BLaER1 treated with 17β-estradiol and CSF1 and Interleukin-3, amounts not matched to agents 10 nM and 100 nM (cell line): ENCODE results near the gene RBM23.
A peak's percentile ranks its signal among the peaks of the same experiment; 100 is the strongest.

Experiments used
- H3K27ac ChIP-seq, 11 experiments: shearing (Covaris generic); formaldehyde crosslinking; 2 replicates each; pipeline ENCODE4 v1.8.1; 2022
- H3K27me3 ChIP-seq, 11 experiments: shearing (Covaris generic); formaldehyde crosslinking; 2 replicates each; pipeline ENCODE4 v1.8.1; 2022
- H3K36me3 ChIP-seq, 11 experiments: shearing (Covaris generic); formaldehyde crosslinking; 2 replicates each; pipeline ENCODE4 v1.8.1; 2022
- H3K4me1 ChIP-seq, 10 experiments: shearing (Covaris generic); formaldehyde crosslinking; 2 replicates each; pipeline ENCODE4 v1.8.1; 2022
- H3K4me2 ChIP-seq, 11 experiments: shearing (Covaris generic); formaldehyde crosslinking; 2 replicates each; pipeline ENCODE4 v1.8.1; 2022
- H3K4me3 ChIP-seq, 10 experiments: shearing (Covaris generic); formaldehyde crosslinking; 2 replicates each; pipeline ENCODE4 v1.8.1; 2022
- H3K9ac ChIP-seq, 11 experiments: shearing (Covaris generic); formaldehyde crosslinking; 2 replicates each; pipeline ENCODE4 v1.8.1; 2022
- H3K9me3 ChIP-seq, 11 experiments: shearing (Covaris generic); formaldehyde crosslinking; replicated peaks in 1 of 11; 2 replicates each; pipeline ENCODE4 v1.8.1; 2022
- H4K20me1 ChIP-seq, 11 experiments: shearing (Covaris generic); formaldehyde crosslinking; 2 replicates each; pipeline ENCODE4 v1.8.1; 2022
- Cebpa-rat ChIP-seq, 11 experiments: shearing (Covaris generic); IDR thresholded peaks; 2 replicates each; pipeline ENCODE4 v1.8.1; 2022

RBM23 gene

GRCh38 chr14:22906073-22906472 lies 12.9 kb downstream of the RBM23 start:
- H3K9ac ChIP-seq: no peak overlapping the region
- no peaks in the 10 kb centered on the region for H3K9me3 ChIP-seq
- H3K4me3 ChIP-seq: no peak overlapping the region
- H4K20me1 ChIP-seq: peaks cover 0 to 17% (median 1%) of the 10 kb centered on the region in 11 experiments; a peak in 9 of 22 replicates
- no peak overlapping the region for H3K27ac ChIP-seq
- TF ChIP-seq Cebpa-rat (IDR thresholded peaks at IDR 0.05): no peak
- H3K36me3 ChIP-seq: peaks cover 97 to 100% (median 99%) of the 10 kb centered on the region in 11 experiments
- peaks cover 0 to 36% (median 26%) of the 10 kb centered on the region in 10 experiments; a peak in 17 of 20 replicates for H3K4me1 ChIP-seq
- H3K4me2 ChIP-seq: no peak overlapping the region
- no peaks in the 10 kb centered on the region for H3K27me3 ChIP-seq

- Histone ChIP-seq H3K4me1 (peaks cover 0 to 35% (median 22%) of the 10 kb centered on the region in 10 experiments; a peak in 17 of 20 replicates), H3K4me3 (no peak overlapping the region), H3K36me3 (peaks cover 97 to 100% (median 99%) of the 10 kb centered on the region in 11 experiments), H3K4me2 (no peak overlapping the region), H3K9me3 (no peaks in the 10 kb centered on the region), H4K20me1 (peaks cover 0 to 21% (median 6%) of the 10 kb centered on the region in 11 experiments; a peak in 10 of 22 replicates), H3K27ac (no peak overlapping the region), H3K9ac (no peak overlapping the region), H3K27me3 (no peaks in the 10 kb centered on the region)
- no peak for TF ChIP-seq Cebpa-rat (IDR thresholded peaks at IDR 0.05)
These were observed 13.3 kb downstream of the RBM23 start for GRCh38 chr14:22905627-22906026.

GRCh38 chr14:22903742-22904087 lies 15.2 kb downstream of the RBM23 start:
- no peak overlapping the region for H3K9ac ChIP-seq
- no peak overlapping the region for H3K4me3 ChIP-seq
- no peak for TF ChIP-seq Cebpa-rat (IDR thresholded peaks at IDR 0.05)
- H3K4me1 ChIP-seq: peaks cover 0 to 16% (median 4%) of the 10 kb centered on the region in 10 experiments; a peak in 15 of 20 replicates
- H3K9me3 ChIP-seq: no peaks in the 10 kb centered on the region
- H3K27me3 ChIP-seq: no peaks in the 10 kb centered on the region
- H3K36me3 ChIP-seq: peaks cover 88 to 100% (median 97%) of the 10 kb centered on the region in 11 experiments
- peaks cover 0 to 24% (median 4%) of the 10 kb centered on the region in 11 experiments; a peak in 6 of 22 replicates for H4K20me1 ChIP-seq
- no peak overlapping the region; a peak in 1 of 22 replicates for H3K27ac ChIP-seq
- H3K4me2 ChIP-seq: no peak overlapping the region

GRCh38 chr14:22901799-22902198 lies 17.1 kb downstream of the RBM23 start:
- TF ChIP-seq Cebpa-rat (IDR thresholded peaks at IDR 0.05): no peak
- no peak overlapping the region for H3K9ac ChIP-seq
- no peaks in the 10 kb centered on the region for H3K9me3 ChIP-seq
- peaks cover 85 to 100% (median 97%) of the 10 kb centered on the region in 11 experiments for H3K36me3 ChIP-seq
- H3K27me3 ChIP-seq: no peaks in the 10 kb centered on the region
- H3K4me2 ChIP-seq: no peak overlapping the region
- peaks cover 0 to 12% (median 0%) of the 10 kb centered on the region in 10 experiments; a peak in 7 of 20 replicates for H3K4me1 ChIP-seq
- H3K4me3 ChIP-seq: no peak overlapping the region
- H4K20me1 ChIP-seq: peaks cover 0 to 24% (median 4%) of the 10 kb centered on the region in 11 experiments; a peak in 6 of 22 replicates
- H3K27ac ChIP-seq: no peak overlapping the region

GRCh38 chr14:22900081-22900799 lies 18.7 kb downstream of the RBM23 start:
- peaks cover 72 to 100% (median 89%) of the 10 kb centered on the region in 11 experiments for H3K36me3 ChIP-seq
- H4K20me1 ChIP-seq: peaks cover 0 to 24% (median 4%) of the 10 kb centered on the region in 11 experiments; a peak in 6 of 22 replicates
- H3K9ac ChIP-seq: 0 out of 22 replicates have a peak overlapping the region, but pooled peaks of 2 of the 11 experiments have one; percentile 9 to 45
- no peak overlapping the region for H3K4me3 ChIP-seq
- no peak for TF ChIP-seq Cebpa-rat (IDR thresholded peaks at IDR 0.05)
- H3K4me2 ChIP-seq: no peak overlapping the region
- H3K27me3 ChIP-seq: no peaks in the 10 kb centered on the region
- peaks cover 0 to 12% (median 0%) of the 10 kb centered on the region in 10 experiments; a peak in 7 of 20 replicates for H3K4me1 ChIP-seq
- H3K27ac ChIP-seq: no peak overlapping the region
- no peaks in the 10 kb centered on the region for H3K9me3 ChIP-seq

GRCh38 chr14:22898302-22899090 lies 20.5 kb downstream of the RBM23 start:
- Histone ChIP-seq H3K4me3 (no peak overlapping the region), H4K20me1 (peaks cover 0 to 24% (median 4%) of the 10 kb centered on the region in 11 experiments; a peak in 6 of 22 replicates), H3K4me2 (peak overlapping the region in 2 of 11 experiments; percentile 3 to 36; a peak in 1 of 22 replicates), H3K9ac (peak overlapping the region in 1 of 11 experiments; percentile 17; a peak in 2 of 22 replicates), H3K36me3 (peaks cover 59 to 96% (median 76%) of the 10 kb centered on the region in 11 experiments), H3K27ac (no peak overlapping the region; a peak in 1 of 22 replicates), H3K27me3 (no peaks in the 10 kb centered on the region), H3K4me1 (peaks cover 0 to 12% (median 0%) of the 10 kb centered on the region in 10 experiments; a peak in 7 of 20 replicates), H3K9me3 (no peaks in the 10 kb centered on the region)
- TF ChIP-seq Cebpa-rat (IDR thresholded peaks at IDR 0.05): no peak

GRCh38 chr14:22897357-22897756 lies 21.6 kb downstream of the RBM23 start:
- no peaks in the 10 kb centered on the region for H3K27me3 ChIP-seq
- no peaks in the 10 kb centered on the region for H3K9me3 ChIP-seq
- no peak for TF ChIP-seq Cebpa-rat (IDR thresholded peaks at IDR 0.05)
- peaks cover 0 to 12% (median 6%) of the 10 kb centered on the region in 10 experiments; a peak in 9 of 20 replicates for H3K4me1 ChIP-seq
- H4K20me1 ChIP-seq: peaks cover 0 to 19% (median 4%) of the 10 kb centered on the region in 11 experiments; a peak in 6 of 22 replicates
- H3K4me2 ChIP-seq: no peak overlapping the region
- peaks cover 48 to 90% (median 66%) of the 10 kb centered on the region in 11 experiments for H3K36me3 ChIP-seq
- no peak overlapping the region for H3K4me3 ChIP-seq
- 0 out of 22 replicates have a peak overlapping the region, but pooled peaks of 2 of the 11 experiments have one; percentile 5 for H3K9ac ChIP-seq
- H3K27ac ChIP-seq: no peak overlapping the region

GRCh38 chr14:22896760-22897159 lies 22.2 kb downstream of the RBM23 start:
- H3K4me2 ChIP-seq: no peak overlapping the region
- peaks cover 42 to 85% (median 62%) of the 10 kb centered on the region in 11 experiments for H3K36me3 ChIP-seq
- TF ChIP-seq Cebpa-rat (IDR thresholded peaks at IDR 0.05): no peak
- no peak overlapping the region for H3K4me3 ChIP-seq
- no peak overlapping the region for H3K9ac ChIP-seq
- peaks cover 0 to 12% (median 6%) of the 10 kb centered on the region in 10 experiments; a peak in 9 of 20 replicates for H3K4me1 ChIP-seq
- no peaks in the 10 kb centered on the region for H3K27me3 ChIP-seq
- H3K9me3 ChIP-seq: no peaks in the 10 kb centered on the region
- no peak overlapping the region for H3K27ac ChIP-seq
- H4K20me1 ChIP-seq: peaks cover 0 to 17% (median 4%) of the 10 kb centered on the region in 11 experiments; a peak in 6 of 22 replicates
